Calu3 (cell line): ENCODE measurements around the gene TAS2R30. TPM values are rescaled to one million over a fixed set of nuclear protein-coding genes. Genes with fewer than 3 reads are reported as not detected.

Source experiments
- BruUV-seq: library from RNA; stranded (reverse); fragments of 400-500 nt; replicated peaks from 2 replicates; lab custom pipeline; 2021; lab: Mats Ljungman, UMichigan
- CTCF ChIA-PET: fragments of 300-600 bp; sonication (Branson Sonifier 250); formaldehyde crosslinking; loops from one replicate; lab custom pipeline; 2022; ENCODE audit warnings: antibody characterized with exemption; lab: Charles Lee
- DNase-seq: peaks from one replicate; pipeline ENCODE4 v3.0.0; 2022
- H3K27ac Mint-ChIP-seq: one replicate; pipeline ENCODE4 v1.8.0; 2022; ENCODE audit warnings: mixed read lengths; ENCODE audit not compliant: unreplicated experiment
- H3K27me3 Mint-ChIP-seq: one replicate; pipeline ENCODE4 v1.8.0; 2022; ENCODE audit warnings: mixed read lengths; ENCODE audit not compliant: unreplicated experiment
- H3K36me3 Mint-ChIP-seq: one replicate; pipeline ENCODE4 v1.8.0; 2022; ENCODE audit warnings: mild to moderate bottlenecking, moderate library complexity, mixed read lengths; ENCODE audit not compliant: insufficient read depth, unreplicated experiment
- H3K4me1 Mint-ChIP-seq: one replicate; pipeline ENCODE4 v1.8.0; 2022; ENCODE audit warnings: mild to moderate bottlenecking, low read depth, mixed read lengths; ENCODE audit not compliant: unreplicated experiment
- H3K4me3 Mint-ChIP-seq: one replicate; pipeline ENCODE4 v1.8.0; 2022; ENCODE audit warnings: mild to moderate bottlenecking, low read depth, moderate library complexity, mixed read lengths; ENCODE audit not compliant: unreplicated experiment
- H3K9me3 Mint-ChIP-seq: one replicate; pipeline ENCODE4 v1.8.0; 2022; ENCODE audit warnings: low read depth, mixed read lengths; ENCODE audit not compliant: unreplicated experiment
- intact Hi-C: fragments of 100-400 bp; cut with micrococcal nuclease; formaldehyde crosslinking; loops from one replicate; pipeline ENCODE4 v1.10.0; 2022; ENCODE audit not compliant: unreplicated experiment
- total RNA-seq: library from RNA; stranded (reverse); gene quantifications from 2 replicates; pipeline ENCODE4 v1.2.3, GENCODE V29; 2022
- TF ChIP-seq, protein P1 (sequence below): fragments of 200-600 bp; IDR thresholded peaks from one replicate; pipeline ENCODE4 v1.8.0; 2022; ENCODE audit warnings: antibody characterized with exemption; ENCODE audit not compliant: unreplicated experiment

TAS2R30 gene
- total RNA-seq, 1 experiment from 2014 or later: 3.5 TPM

DNA sequence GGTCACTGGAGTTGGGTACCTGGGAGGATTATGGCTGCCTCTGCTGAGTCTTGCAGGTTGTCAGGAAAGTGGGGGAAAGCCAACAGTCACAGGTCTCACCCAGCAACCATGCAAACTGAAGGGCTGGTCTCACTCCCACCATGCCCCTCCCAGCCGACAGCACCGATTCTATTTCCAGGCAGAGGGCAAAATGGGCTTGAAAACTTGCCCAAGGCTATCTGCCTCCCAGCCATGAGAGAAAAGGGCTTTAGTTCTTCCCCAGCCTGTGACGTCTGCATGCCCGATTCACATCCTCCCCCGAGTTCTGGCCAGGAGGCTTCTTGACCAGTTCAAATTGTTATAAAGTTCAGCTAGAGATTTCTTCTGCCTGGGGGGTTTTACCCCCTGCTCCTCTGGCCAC lies 9.9 kb upstream of the TAS2R30 start:
- Mint-ChIP-seq H3K36me3 (peaks cover 4% of the 10 kb centered on the region), H3K27me3 (no peaks in the 10 kb centered on the region)

GRCh38 chr12:11143352-11143751 lies 8.9 kb upstream of the TAS2R30 start:
- DNase-seq: no peak
- Mint-ChIP-seq H3K9me3 (peaks cover 4% of the 10 kb centered on the region), H3K27ac (no peak overlapping the region), H3K27me3 (no peaks in the 10 kb centered on the region), H3K36me3 (peaks cover 4% of the 10 kb centered on the region), H3K4me1 (no peaks in the 10 kb centered on the region), H3K4me3 (no peak overlapping the region)
- intact Hi-C loops: no loop called here
- TF ChIP-seq, protein P1, sequence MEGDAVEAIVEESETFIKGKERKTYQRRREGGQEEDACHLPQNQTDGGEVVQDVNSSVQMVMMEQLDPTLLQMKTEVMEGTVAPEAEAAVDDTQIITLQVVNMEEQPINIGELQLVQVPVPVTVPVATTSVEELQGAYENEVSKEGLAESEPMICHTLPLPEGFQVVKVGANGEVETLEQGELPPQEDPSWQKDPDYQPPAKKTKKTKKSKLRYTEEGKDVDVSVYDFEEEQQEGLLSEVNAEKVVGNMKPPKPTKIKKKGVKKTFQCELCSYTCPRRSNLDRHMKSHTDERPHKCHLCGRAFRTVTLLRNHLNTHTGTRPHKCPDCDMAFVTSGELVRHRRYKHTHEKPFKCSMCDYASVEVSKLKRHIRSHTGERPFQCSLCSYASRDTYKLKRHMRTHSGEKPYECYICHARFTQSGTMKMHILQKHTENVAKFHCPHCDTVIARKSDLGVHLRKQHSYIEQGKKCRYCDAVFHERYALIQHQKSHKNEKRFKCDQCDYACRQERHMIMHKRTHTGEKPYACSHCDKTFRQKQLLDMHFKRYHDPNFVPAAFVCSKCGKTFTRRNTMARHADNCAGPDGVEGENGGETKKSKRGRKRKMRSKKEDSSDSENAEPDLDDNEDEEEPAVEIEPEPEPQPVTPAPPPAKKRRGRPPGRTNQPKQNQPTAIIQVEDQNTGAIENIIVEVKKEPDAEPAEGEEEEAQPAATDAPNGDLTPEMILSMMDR: no peak
- CTCF ChIA-PET: no interaction called here
- BruUV-seq: no TSS peak

More for the DNA sequence above, 9.9 kb upstream of the TAS2R30 start:
- TF ChIP-seq, protein P1: no peak
- peaks cover 4% of the 10 kb centered on the region for H3K9me3 Mint-ChIP-seq
- no TSS peak for BruUV-seq
- intact Hi-C loops: no loop called here
- H3K4me3 Mint-ChIP-seq: no peak overlapping the region
- CTCF ChIA-PET: no interaction called here
- no peak for DNase-seq
- H3K4me1 Mint-ChIP-seq: no peaks in the 10 kb centered on the region
- no peak overlapping the region for H3K27ac Mint-ChIP-seq

GRCh38 chr12:11136075-11136474 lies 1.6 kb upstream of the TAS2R30 start:
- DNase-seq: no peak
- TF ChIP-seq, protein P1: no peak
- Mint-ChIP-seq H3K27ac (no peak overlapping the region), H3K36me3 (no peaks in the 10 kb centered on the region), H3K4me1 (no peaks in the 10 kb centered on the region), H3K4me3 (no peak overlapping the region), H3K27me3 (no peaks in the 10 kb centered on the region), H3K9me3 (peaks cover 2% of the 10 kb centered on the region)
- CTCF ChIA-PET: no interaction called here
- no TSS peak for BruUV-seq
- intact Hi-C loops: no loop called here

- Mint-ChIP-seq H3K27ac (no peak overlapping the region), H3K4me3 (no peak overlapping the region), H3K27me3 (no peaks in the 10 kb centered on the region), H3K36me3 (no peaks in the 10 kb centered on the region), H3K4me1 (peaks cover 9% of the 10 kb centered on the region), H3K9me3 (peaks cover 2% of the 10 kb centered on the region)
- no TSS peak for BruUV-seq
- TF ChIP-seq, protein P1: no peak
- CTCF ChIA-PET: no interaction called here
- DNase-seq: no peak
- intact Hi-C loops: no loop called here
Observed at GRCh38 chr12:11133816-11134215, 628 bp downstream of the TAS2R30 start.
